Caco-2 (cell line): ENCODE results near the gene SLC35F6. TPM values are rescaled to one million over a fixed set of nuclear protein-coding genes. Genes with fewer than 3 reads are reported as not detected.

ENCODE experiments used
- BruUV-seq: library from RNA; stranded (reverse); fragments of 400-500 nt; replicated peaks from 2 replicates; lab custom pipeline; 2021; lab: Mats Ljungman, UMichigan
- CTCF ChIA-PET: fragments of 300-600 bp; sonication (Branson Sonifier 250); formaldehyde crosslinking; loops from one replicate; lab custom pipeline; 2022; ENCODE audit warnings: antibody characterized with exemption; lab: Charles Lee
- POLR2A ChIA-PET: fragments of 300-600 bp; sonication (Branson Sonifier 250); formaldehyde crosslinking; loops from one replicate; lab custom pipeline; 2022; ENCODE audit warnings: antibody characterized with exemption; lab: Charles Lee
- DNase-seq, 2 experiments: peaks; one replicate each; pipeline versions ENCODE4 v3.0.0 to v3.0.0-alpha.2; 2020 to 2022
- H3K27me3 ChIP-seq: replicated peaks from 2 replicates; pipeline ENCODE4 v1.6.0; 2011; ENCODE audit warnings: low read length; ENCODE audit not compliant: control insufficient read depth, insufficient read depth
- H3K36me3 ChIP-seq: 2 replicates; pipeline ENCODE4 v1.5.1; 2011; ENCODE audit warnings: low read length; ENCODE audit not compliant: control insufficient read depth, insufficient read depth
- H3K4me1 ChIP-seq: fragments of 250-450 bp; sonication (Bioruptor Pico); 2 replicates; pipeline ENCODE4 v1.5.1; 2020; ENCODE audit warnings: mild to moderate bottlenecking
- H3K4me3 ChIP-seq: 2 replicates; pipeline ENCODE4 v1.5.1; 2011; ENCODE audit warnings: low read depth, mild to moderate bottlenecking, control low read depth, low read length
- H3K9me3 ChIP-seq: fragments of 250-450 bp; sonication (Bioruptor Pico); 2 replicates; pipeline ENCODE4 v1.5.1; 2020; ENCODE audit warnings: mild to moderate bottlenecking, moderate library complexity
- H3K27ac Mint-ChIP-seq: one replicate; pipeline ENCODE4 v1.8.0; 2022; ENCODE audit warnings: mixed read lengths; ENCODE audit not compliant: unreplicated experiment
- H3K27me3 Mint-ChIP-seq: one replicate; pipeline ENCODE4 v1.8.0; 2022; ENCODE audit warnings: mixed read lengths; ENCODE audit not compliant: insufficient read depth, unreplicated experiment
- H3K36me3 Mint-ChIP-seq: one replicate; pipeline ENCODE4 v1.8.0; 2022; ENCODE audit warnings: mild to moderate bottlenecking, mixed read lengths; ENCODE audit not compliant: insufficient read depth, unreplicated experiment
- H3K4me1 Mint-ChIP-seq: one replicate; pipeline ENCODE4 v1.8.0; 2022; ENCODE audit warnings: low read depth, mixed read lengths; ENCODE audit not compliant: unreplicated experiment
- H3K4me3 Mint-ChIP-seq: one replicate; pipeline ENCODE4 v1.8.0; 2022; ENCODE audit warnings: mild to moderate bottlenecking, moderate library complexity, mixed read lengths; ENCODE audit not compliant: unreplicated experiment
- H3K9me3 Mint-ChIP-seq: one replicate; pipeline ENCODE4 v1.8.0; 2022; ENCODE audit warnings: mixed read lengths; ENCODE audit not compliant: unreplicated experiment
- CTCF ChIP-seq, 2 experiments: fragments of 200-600 bp in 1 of 2; IDR thresholded peaks; 1 replicate in 1 of 2; 2 replicates in 1 of 2; pipeline versions ENCODE4 v1.5.1 to v1.8.0; 2011 to 2022; ENCODE audit warnings: antibody characterized with exemption in 1 of 2, control low read depth in 1 of 2, inconsistent platforms in 1 of 2, low read depth in 1 of 2, low read length in 1 of 2, mild to moderate bottlenecking in 1 of 2, moderate library complexity in 1 of 2; ENCODE audit not compliant: insufficient read depth in 1 of 2, severe bottlenecking in 1 of 2, unreplicated experiment in 1 of 2
- intact Hi-C: fragments of 100-400 bp; cut with micrococcal nuclease; formaldehyde crosslinking; loops from one replicate; pipeline ENCODE4 v1.10.0; 2022; ENCODE audit not compliant: unreplicated experiment
- total RNA-seq: library from RNA; stranded (reverse); gene quantifications from 2 replicates; pipeline ENCODE4 v1.2.3, GENCODE V29; 2022

The SLC35F6 gene
- total RNA-seq, 1 experiment from 2014 or later: 45.7 TPM

- TF ChIP-seq CTCF (IDR thresholded peaks at IDR 0.05; ENCODE audit: insufficient read depth in 1 of 2, low read depth in 1 of 2, low read length in 1 of 2, severe bottlenecking in 1 of 2, unreplicated experiment in 1 of 2): no peak
- Mint-ChIP-seq H3K4me1 (no peaks in the 10 kb centered on the region), H3K27ac (no peak overlapping the region), H3K27me3 (peaks cover 6% of the 10 kb centered on the region), H3K9me3 (no peaks in the 10 kb centered on the region), H3K4me3 (no peak overlapping the region), H3K36me3 (no peaks in the 10 kb centered on the region)
- no peaks in the 10 kb centered on the region for H3K9me3 ChIP-seq
- no TSS peak for BruUV-seq
- no peaks in the 10 kb centered on the region for H3K36me3 ChIP-seq
- POLR2A ChIA-PET: no interaction called here
- CTCF ChIA-PET: interaction anchor here (1.3 kb wide), 1 partner anchor 23 kb away, joined by 4 read pairs; no protein-coding TSS in a partner anchor
- intact Hi-C loops: no loop called here
- no peaks in the 10 kb centered on the region for H3K27me3 ChIP-seq
- no peaks in the 10 kb centered on the region for H3K4me1 ChIP-seq
- no peak overlapping the region for H3K4me3 ChIP-seq
- no peak for DNase-seq
These were observed 58.8 kb downstream of the SLC35F6 start for GRCh38 chr2:26822877-26823276.

Other genes with a start within 250 kb of the SLC35F6 start
- not detected in 2 replicates for gene CIB4, start 122.9 kb upstream of the SLC35F6 start, total RNA-seq
- gene KCNK3, start 71.6 kb upstream of the SLC35F6 start, total RNA-seq: 0.09 and 0.36 TPM in 2 replicates
- 38.4 and 39.9 TPM in 2 replicates for gene CENPA, start 21.8 kb downstream of the SLC35F6 start, total RNA-seq
- 0.74 and 2.4 TPM in 2 replicates for gene DPYSL5, start 83.8 kb downstream of the SLC35F6 start, total RNA-seq
- 4.9 and 5.7 TPM in 2 replicates for gene MAPRE3, start 206.4 kb downstream of the SLC35F6 start, total RNA-seq